ENCODE data around the gene MYRIP.

GRCh38 chr3:40045051-40045450, 235.6 kb downstream of the MYRIP start:
- no peak for TF ChIP-seq POLR2AphosphoS5 (IDR thresholded peaks at IDR 0.05; ENCODE audit: low read depth, low read length)
- no peak for TF ChIP-seq TAF1 (IDR thresholded peaks at IDR 0.05; ENCODE audit: borderline replicate concordance, insufficient read depth, low read length)
- TF ChIP-seq REST (IDR thresholded peaks at IDR 0.05; ENCODE audit: insufficient read depth in 1 of 2, low read depth in 2 of 2, low read length in 2 of 2) = no peak
- TF ChIP-seq FOXP2 (optimal IDR thresholded peaks at IDR 0.05; ENCODE audit: borderline replicate concordance, extremely low read depth, extremely low read length, insufficient read depth) = no peak

Measured in PFSK-1 (cell line).